HL-60 (cell line): ENCODE results near the gene SH2D3C.

Source experiments
- CTCF ChIP-seq: IDR thresholded peaks from one replicate; pipeline ENCODE4 v1.5.1; 2011; ENCODE audit warnings: low read length, control low read depth, inconsistent platforms; ENCODE audit not compliant: insufficient read depth
- GABPA ChIP-seq: IDR thresholded peaks from 2 replicates; pipeline ENCODE4 v1.6.1; 2012; ENCODE audit warnings: low read depth
- POLR2AphosphoS5 ChIP-seq: IDR thresholded peaks from 2 replicates; pipeline ENCODE4 v1.6.1; 2012; ENCODE audit warnings: low read depth
- TF ChIP-seq, protein P1 (sequence below): IDR thresholded peaks from 2 replicates; pipeline ENCODE4 v1.6.1; 2012; ENCODE audit warnings: low read depth; ENCODE audit not compliant: insufficient replicate concordance

GRCh38 chr9:127720031-127720864, 58.2 kb downstream of the SH2D3C start:
- TF ChIP-seq CTCF (no peak), POLR2AphosphoS5 (no peak), GABPA (no peak)
- TF ChIP-seq, protein P1, sequence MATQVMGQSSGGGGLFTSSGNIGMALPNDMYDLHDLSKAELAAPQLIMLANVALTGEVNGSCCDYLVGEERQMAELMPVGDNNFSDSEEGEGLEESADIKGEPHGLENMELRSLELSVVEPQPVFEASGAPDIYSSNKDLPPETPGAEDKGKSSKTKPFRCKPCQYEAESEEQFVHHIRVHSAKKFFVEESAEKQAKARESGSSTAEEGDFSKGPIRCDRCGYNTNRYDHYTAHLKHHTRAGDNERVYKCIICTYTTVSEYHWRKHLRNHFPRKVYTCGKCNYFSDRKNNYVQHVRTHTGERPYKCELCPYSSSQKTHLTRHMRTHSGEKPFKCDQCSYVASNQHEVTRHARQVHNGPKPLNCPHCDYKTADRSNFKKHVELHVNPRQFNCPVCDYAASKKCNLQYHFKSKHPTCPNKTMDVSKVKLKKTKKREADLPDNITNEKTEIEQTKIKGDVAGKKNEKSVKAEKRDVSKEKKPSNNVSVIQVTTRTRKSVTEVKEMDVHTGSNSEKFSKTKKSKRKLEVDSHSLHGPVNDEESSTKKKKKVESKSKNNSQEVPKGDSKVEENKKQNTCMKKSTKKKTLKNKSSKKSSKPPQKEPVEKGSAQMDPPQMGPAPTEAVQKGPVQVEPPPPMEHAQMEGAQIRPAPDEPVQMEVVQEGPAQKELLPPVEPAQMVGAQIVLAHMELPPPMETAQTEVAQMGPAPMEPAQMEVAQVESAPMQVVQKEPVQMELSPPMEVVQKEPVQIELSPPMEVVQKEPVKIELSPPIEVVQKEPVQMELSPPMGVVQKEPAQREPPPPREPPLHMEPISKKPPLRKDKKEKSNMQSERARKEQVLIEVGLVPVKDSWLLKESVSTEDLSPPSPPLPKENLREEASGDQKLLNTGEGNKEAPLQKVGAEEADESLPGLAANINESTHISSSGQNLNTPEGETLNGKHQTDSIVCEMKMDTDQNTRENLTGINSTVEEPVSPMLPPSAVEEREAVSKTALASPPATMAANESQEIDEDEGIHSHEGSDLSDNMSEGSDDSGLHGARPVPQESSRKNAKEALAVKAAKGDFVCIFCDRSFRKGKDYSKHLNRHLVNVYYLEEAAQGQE, result no peak
